DOHH2 (cell line): ENCODE measurements around the gene MAGI1.
A peak's percentile ranks its signal among the peaks of the same experiment; 100 is the strongest.

ENCODE experiments used
- CTCF ChIP-seq: fragments of 200-600 bp; sonication (generic); IDR thresholded peaks from one replicate; pipeline ENCODE4 v1.5.1; 2014; ENCODE audit warnings: antibody characterized with exemption, mild to moderate bottlenecking, low read depth, low read length; ENCODE audit not compliant: poor library complexity, severe bottlenecking
- EZH2phosphoT487 ChIP-seq: fragments of 200-600 bp; sonication (generic); IDR thresholded peaks from 2 replicates; pipeline ENCODE4 v1.6.1; 2017; ENCODE audit warnings: borderline replicate concordance, mild to moderate bottlenecking, antibody characterized with exemption, low read length, moderate library complexity, mixed read lengths

- TF ChIP-seq CTCF: peak; percentile 77
- TF ChIP-seq EZH2phosphoT487: no peak
These were observed 253.6 kb downstream of the MAGI1 start for GRCh38 chr3:65785065-65785645.
